HepG2 (cell line): ENCODE data around the gene PSENEN. TPM values are rescaled to one million over a fixed set of nuclear protein-coding genes. Genes with fewer than 3 reads are reported as not detected.

Source experiments
- ATF7 ChIP-seq, 2 experiments: fragments of 450-650 bp in 1 of 2; sonication (generic) in 1 of 2; formaldehyde crosslinking in 1 of 2; IDR thresholded peaks; 2 replicates each; pipeline versions ENCODE4 v1.4.0 to v1.6.1; 2016 to 2020; ENCODE audit warnings: antibody characterized with exemption in 1 of 2, mild to moderate bottlenecking in 1 of 2, missing genetic modification reagents in 1 of 2
- CBX2 ChIP-seq, 2 experiments: fragments of 200-600 bp in 1 of 2; sonication (generic); formaldehyde crosslinking in 1 of 2; IDR thresholded peaks; 2 replicates each; pipeline versions ENCODE4 v1.7.0 to v1.8.1; 2018 to 2022; ENCODE audit warnings: low read depth in 2 of 2, low read length in 1 of 2, mild to moderate bottlenecking in 1 of 2, missing genetic modification reagents in 1 of 2
- EEA1 ChIP-seq: sonication (generic); formaldehyde crosslinking; IDR thresholded peaks from 2 replicates; pipeline ENCODE4 v1.5.1; 2020; ENCODE audit warnings: mild to moderate bottlenecking, missing genetic modification reagents, borderline replicate concordance
- GATAD1 ChIP-seq: IDR thresholded peaks from 2 replicates; pipeline ENCODE4 v1.6.1; 2016; ENCODE audit warnings: missing genetic modification reagents, missing compliant biosample characterization
- GATAD2A ChIP-seq: IDR thresholded peaks from 2 replicates; pipeline ENCODE4 v1.6.1; 2016
- HIVEP1 ChIP-seq: sonication (generic); formaldehyde crosslinking; IDR thresholded peaks from 2 replicates; pipeline ENCODE4 v1.4.0; 2020; ENCODE audit warnings: mild to moderate bottlenecking, missing genetic modification reagents
- HMGA1 ChIP-seq: sonication (generic); formaldehyde crosslinking; conservative IDR thresholded peaks from 2 replicates; pipeline ENCODE4 v1.4.0; 2020; ENCODE audit warnings: missing genetic modification reagents
- HNRNPL ChIP-seq: fragments of 200-400 bp; formaldehyde crosslinking; IDR thresholded peaks from 2 replicates; pipeline ENCODE4 v1.6.1; 2017; ENCODE audit warnings: mild to moderate bottlenecking, low read depth, low read length
- MED13 ChIP-seq: sonication (generic); formaldehyde crosslinking; IDR thresholded peaks from 2 replicates; pipeline ENCODE4 v1.5.0; 2020; ENCODE audit warnings: missing genetic modification reagents
- MLLT10 ChIP-seq: sonication (generic); formaldehyde crosslinking; IDR thresholded peaks from 2 replicates; pipeline ENCODE4 v1.4.0; 2020; ENCODE audit warnings: missing genetic modification reagents
- PCBP1 ChIP-seq: fragments of 200-400 bp; formaldehyde crosslinking; IDR thresholded peaks from 2 replicates; pipeline ENCODE4 v1.6.1; 2017; ENCODE audit warnings: mild to moderate bottlenecking, low read depth, low read length, borderline replicate concordance
- PRPF4 ChIP-seq: fragments of 200-400 bp; formaldehyde crosslinking; IDR thresholded peaks from 2 replicates; pipeline ENCODE4 v1.6.1; 2016; ENCODE audit warnings: low read length, low read depth; ENCODE audit not compliant: poor library complexity, severe bottlenecking
- REXO4 ChIP-seq: sonication (generic); formaldehyde crosslinking; IDR thresholded peaks from 2 replicates; pipeline ENCODE4 v1.8.0; 2022; ENCODE audit warnings: missing genetic modification reagents, mild to moderate bottlenecking, borderline replicate concordance
- SIN3A ChIP-seq: IDR thresholded peaks from 2 replicates; pipeline ENCODE4 v1.6.1; 2011; ENCODE audit warnings: low read depth, mild to moderate bottlenecking, control low read depth, low read length, borderline replicate concordance
- SMARCC2 ChIP-seq: fragments of 450-650 bp; IDR thresholded peaks from 2 replicates; pipeline ENCODE4 v1.6.1; 2017; ENCODE audit warnings: antibody characterized with exemption, mild to moderate bottlenecking
- SMC3 ChIP-seq: IDR thresholded peaks from 2 replicates; pipeline ENCODE4 v1.6.1; 2011; ENCODE audit warnings: low read length, improper control_type of control experiment
- XBP1 ChIP-seq: sonication (generic); formaldehyde crosslinking; IDR thresholded peaks from 2 replicates; pipeline ENCODE4 v1.5.0; 2020; ENCODE audit warnings: missing genetic modification reagents
- ZBTB3 ChIP-seq: sonication (generic); formaldehyde crosslinking; IDR thresholded peaks from 2 replicates; pipeline ENCODE4 v1.4.0; 2020; ENCODE audit warnings: low read depth, mild to moderate bottlenecking, moderate library complexity, missing genetic modification reagents, borderline replicate concordance
- ZNF251 ChIP-seq: sonication (generic); formaldehyde crosslinking; IDR thresholded peaks from 2 replicates; pipeline ENCODE4 v1.9.0; 2021; ENCODE audit warnings: mild to moderate bottlenecking, missing genetic modification reagents
- ZNF432 ChIP-seq: sonication (generic); formaldehyde crosslinking; IDR thresholded peaks from 2 replicates; pipeline ENCODE4 v1.5.0; 2020; ENCODE audit warnings: missing genetic modification reagents, mild to moderate bottlenecking, borderline replicate concordance
- ZNF501 ChIP-seq: sonication (generic); formaldehyde crosslinking; IDR thresholded peaks from 2 replicates; pipeline ENCODE4 v1.5.1; 2020; ENCODE audit warnings: mild to moderate bottlenecking, moderate library complexity, missing genetic modification reagents
- ZNF850 ChIP-seq: sonication (generic); formaldehyde crosslinking; conservative IDR thresholded peaks from 2 replicates; pipeline ENCODE4 v1.9.0; 2021; ENCODE audit warnings: mild to moderate bottlenecking, missing genetic modification reagents
- ZSCAN29 ChIP-seq: sonication (generic); formaldehyde crosslinking; conservative IDR thresholded peaks from 2 replicates; pipeline ENCODE4 v1.4.0; 2020; ENCODE audit warnings: mild to moderate bottlenecking, missing genetic modification reagents
- polyA plus RNA-seq, 8 experiments: library from polyadenylated mRNA; depleted of rRNA in 3 of 8; stranded (reverse) in 7 of 8; unstranded in 1 of 8; fragments of >200 nt; fragmentation: Illumina TruSeq in 4 of 8; extraction: Trizol in 4 of 8; gene quantifications; 2 replicates each; pipeline versions ENCODE4 v1.2.1 to v1.2.3, GENCODE V29; 2011 to 2016; ENCODE audit warnings: low read depth in 4 of 8, missing spikeins in 1 of 8, mixed read lengths in 1 of 8; ENCODE audit not compliant: insufficient read depth in 1 of 8
- total RNA-seq, 5 experiments: library from RNA; depleted of rRNA; stranded (reverse); fragments of >200 nt; fragmentation: Illumina TruSeq; extraction: Trizol; gene quantifications; 2 replicates each; pipeline ENCODE4 v1.2.3, GENCODE V29; 2016; ENCODE audit warnings: low read depth in 1 of 5
- TF ChIP-seq, protein P1 (sequence below): sonication (generic); formaldehyde crosslinking; IDR thresholded peaks from 2 replicates; pipeline ENCODE4 v1.4.0; 2020; ENCODE audit warnings: missing genetic modification reagents; ENCODE audit errors: not compliant biosample characterization
- TF ChIP-seq, protein P2 (sequence below): sonication (generic); formaldehyde crosslinking; IDR thresholded peaks from 2 replicates; pipeline ENCODE4 v1.5.0; 2020; ENCODE audit warnings: missing genetic modification reagents
- TF ChIP-seq, protein P3 (sequence below): sonication (generic); formaldehyde crosslinking; IDR thresholded peaks from 2 replicates; pipeline ENCODE4 v1.5.1; 2020; ENCODE audit warnings: mild to moderate bottlenecking, moderate library complexity, missing genetic modification reagents
- TF ChIP-seq, protein P4 (sequence below): sonication (generic); formaldehyde crosslinking; IDR thresholded peaks from 2 replicates; pipeline ENCODE4 v1.4.0; 2020; ENCODE audit warnings: missing genetic modification reagents

PSENEN gene
- total and polyA plus RNA-seq, 2 of the 13 experiments (the other 11 are each of a cell fraction or from before 2014, with no cell fraction given), result 16.9 to 34.2 TPM

DNA sequence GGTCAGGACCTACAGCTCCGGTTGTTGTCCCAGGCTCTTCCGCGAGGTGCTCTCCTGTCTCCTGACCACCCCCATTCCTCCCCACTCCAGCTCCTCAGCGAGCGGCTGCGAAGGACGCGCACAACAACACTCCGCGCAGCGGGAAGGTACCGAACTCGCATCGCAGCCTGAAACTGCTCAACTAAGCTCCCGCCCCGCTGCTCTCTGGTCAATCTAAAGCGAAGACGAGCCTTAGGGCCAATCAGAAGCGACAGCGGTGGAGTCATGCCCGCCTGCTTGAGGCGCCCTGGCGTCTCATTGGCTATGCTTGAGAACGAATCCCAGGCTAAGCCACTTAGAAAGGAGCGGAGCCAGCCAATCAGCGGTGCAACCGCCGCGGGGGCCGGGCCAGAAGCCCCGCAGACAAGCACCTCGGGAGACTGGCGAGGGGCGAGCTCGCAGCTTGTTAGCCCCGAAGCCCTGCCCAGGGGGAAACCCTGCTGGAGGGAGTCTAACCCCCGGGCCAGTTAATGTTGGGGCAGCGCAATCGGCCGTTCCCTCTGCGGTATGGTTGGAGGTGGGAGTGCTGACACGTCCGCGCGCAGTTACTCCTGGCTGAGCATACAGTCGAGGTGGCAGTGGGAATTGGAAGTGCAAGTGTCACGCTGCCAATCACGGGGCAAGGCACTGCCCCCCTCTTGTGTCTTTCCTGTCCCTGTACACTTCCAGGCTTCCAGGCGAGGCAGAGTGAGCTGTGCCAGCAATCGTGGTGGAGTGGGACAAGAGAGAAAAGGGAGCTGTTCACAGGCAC is 43.0 kb upstream of the PSENEN start (continued):
- TF ChIP-seq ATF7 (IDR thresholded peaks at IDR 0.05), result no peak
- no peak for TF ChIP-seq ATF7 (CRISPR knock-in tag; IDR thresholded peaks at IDR 0.05)
- TF ChIP-seq XBP1 (CRISPR knock-in tag), result no peak
- 0 out of 2 replicates have a peak, but pooled peaks have one; percentile 28 for TF ChIP-seq HIVEP1 (CRISPR knock-in tag)
- TF ChIP-seq ZNF432 (CRISPR knock-in tag), result no peak
- no peak for TF ChIP-seq SMARCC2
- no peak for TF ChIP-seq ZNF251 (CRISPR knock-in tag)
- peak; percentile 37 for TF ChIP-seq GATAD1 (CRISPR knock-in tag)
- TF ChIP-seq SMC3, result no peak
- TF ChIP-seq, protein P1, sequence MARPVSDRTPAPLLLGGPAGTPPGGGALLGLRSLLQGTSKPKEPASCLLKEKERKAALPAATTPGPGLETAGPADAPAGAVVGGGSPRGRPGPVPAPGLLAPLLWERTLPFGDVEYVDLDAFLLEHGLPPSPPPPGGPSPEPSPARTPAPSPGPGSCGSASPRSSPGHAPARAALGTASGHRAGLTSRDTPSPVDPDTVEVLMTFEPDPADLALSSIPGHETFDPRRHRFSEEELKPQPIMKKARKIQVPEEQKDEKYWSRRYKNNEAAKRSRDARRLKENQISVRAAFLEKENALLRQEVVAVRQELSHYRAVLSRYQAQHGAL (CRISPR knock-in tag), result no peak
- TF ChIP-seq ZNF501 (CRISPR knock-in tag), result peak; percentile 12; the same call in 1 of the 2 replicates
- no peak for TF ChIP-seq PRPF4
- no peak for TF ChIP-seq REXO4
- TF ChIP-seq, protein P2, sequence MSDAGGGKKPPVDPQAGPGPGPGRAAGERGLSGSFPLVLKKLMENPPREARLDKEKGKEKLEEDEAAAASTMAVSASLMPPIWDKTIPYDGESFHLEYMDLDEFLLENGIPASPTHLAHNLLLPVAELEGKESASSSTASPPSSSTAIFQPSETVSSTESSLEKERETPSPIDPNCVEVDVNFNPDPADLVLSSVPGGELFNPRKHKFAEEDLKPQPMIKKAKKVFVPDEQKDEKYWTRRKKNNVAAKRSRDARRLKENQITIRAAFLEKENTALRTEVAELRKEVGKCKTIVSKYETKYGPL (CRISPR knock-in tag), result no peak
- no peak for TF ChIP-seq ZBTB3
- no peak for TF ChIP-seq ZNF850
- TF ChIP-seq CBX2 (IDR thresholded peaks at IDR 0.05; ENCODE audit: low read depth, low read length), result no peak
- no peak for TF ChIP-seq CBX2 (CRISPR knock-in tag; IDR thresholded peaks at IDR 0.05; ENCODE audit: low read depth)
- TF ChIP-seq EEA1 (CRISPR knock-in tag), result no peak
- TF ChIP-seq MED13 (CRISPR knock-in tag), result no peak
- no peak for TF ChIP-seq GATAD2A (CRISPR knock-in tag)
- TF ChIP-seq SIN3A, result no peak
- TF ChIP-seq HNRNPL, result 0 out of 2 replicates have a peak, but pooled peaks have one; percentile 26
- TF ChIP-seq, protein P3, sequence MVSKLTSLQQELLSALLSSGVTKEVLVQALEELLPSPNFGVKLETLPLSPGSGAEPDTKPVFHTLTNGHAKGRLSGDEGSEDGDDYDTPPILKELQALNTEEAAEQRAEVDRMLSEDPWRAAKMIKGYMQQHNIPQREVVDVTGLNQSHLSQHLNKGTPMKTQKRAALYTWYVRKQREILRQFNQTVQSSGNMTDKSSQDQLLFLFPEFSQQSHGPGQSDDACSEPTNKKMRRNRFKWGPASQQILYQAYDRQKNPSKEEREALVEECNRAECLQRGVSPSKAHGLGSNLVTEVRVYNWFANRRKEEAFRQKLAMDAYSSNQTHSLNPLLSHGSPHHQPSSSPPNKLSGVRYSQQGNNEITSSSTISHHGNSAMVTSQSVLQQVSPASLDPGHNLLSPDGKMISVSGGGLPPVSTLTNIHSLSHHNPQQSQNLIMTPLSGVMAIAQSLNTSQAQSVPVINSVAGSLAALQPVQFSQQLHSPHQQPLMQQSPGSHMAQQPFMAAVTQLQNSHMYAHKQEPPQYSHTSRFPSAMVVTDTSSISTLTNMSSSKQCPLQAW (CRISPR knock-in tag), result no peak
- TF ChIP-seq HMGA1, result no peak
- TF ChIP-seq, protein P4, sequence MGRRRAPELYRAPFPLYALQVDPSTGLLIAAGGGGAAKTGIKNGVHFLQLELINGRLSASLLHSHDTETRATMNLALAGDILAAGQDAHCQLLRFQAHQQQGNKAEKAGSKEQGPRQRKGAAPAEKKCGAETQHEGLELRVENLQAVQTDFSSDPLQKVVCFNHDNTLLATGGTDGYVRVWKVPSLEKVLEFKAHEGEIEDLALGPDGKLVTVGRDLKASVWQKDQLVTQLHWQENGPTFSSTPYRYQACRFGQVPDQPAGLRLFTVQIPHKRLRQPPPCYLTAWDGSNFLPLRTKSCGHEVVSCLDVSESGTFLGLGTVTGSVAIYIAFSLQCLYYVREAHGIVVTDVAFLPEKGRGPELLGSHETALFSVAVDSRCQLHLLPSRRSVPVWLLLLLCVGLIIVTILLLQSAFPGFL (CRISPR knock-in tag), result no peak
- TF ChIP-seq ZSCAN29, result no peak
- TF ChIP-seq PCBP1, result 0 out of 2 replicates have a peak, but pooled peaks have one; percentile 7
- no peak for TF ChIP-seq MLLT10 (CRISPR knock-in tag)
